Right cardiac atrium (tissue), 5 donors: Measurements from ENCODE around the gene C12orf42. TPM values are rescaled to one million over a fixed set of nuclear protein-coding genes. Genes with fewer than 3 reads are reported as not detected.

Experiments
- ATAC-seq, 2 donors: fragments of 200-7000 bp; cut with Tn5 transposase; one replicate each; pipeline versions ENCODE4 v1.8.0 to v1.9.1; 2020; ENCODE audit warnings: moderate library complexity in 2 of 2, mild to moderate bottlenecking in 1 of 2
- DNase-seq, 3 donors: peaks; one replicate each; pipeline ENCODE4 v3.0.0-alpha.2; 2020
- H3K27ac ChIP-seq: one replicate; pipeline ENCODE4 v1.5.1; 2013; ENCODE audit warnings: mild to moderate bottlenecking, low read length, control low read depth, moderate library complexity
- H3K27me3 ChIP-seq: one replicate; pipeline ENCODE4 v1.6.1; 2013; ENCODE audit not compliant: control insufficient read depth, insufficient read depth
- H3K4me1 ChIP-seq: one replicate; pipeline ENCODE4 v1.6.1; 2013; ENCODE audit warnings: low read length; ENCODE audit not compliant: control insufficient read depth, insufficient read depth
- H3K4me3 ChIP-seq: one replicate; pipeline ENCODE4 v1.5.1; 2013; ENCODE audit warnings: low read length, control low read depth
- H3K9me3 ChIP-seq: one replicate; pipeline ENCODE4 v1.6.1; 2013; ENCODE audit warnings: low read length; ENCODE audit not compliant: control insufficient read depth
- WGBS: extraction: QIAGEN DNeasy Blood & Tissue Kit; methylation state at CpG from one replicate; pipeline ENCODE4 v1.1.7; 2013; 5-methylcytosine and 5-hydroxymethylcytosine counted together
- intact Hi-C, 4 donors: fragments of 100-400 bp; cut with DNase I; formaldehyde crosslinking; loops; one replicate each; pipeline versions ENCODE4 v1.11.0 to v1.14.0; 2022 to 2023
- polyA plus RNA-seq: library from polyadenylated mRNA; stranded (reverse); fragments of 200-250 nt; gene quantifications from one replicate; pipeline ENCODE4 v1.2.3, GENCODE V29; 2013
- total RNA-seq, 4 donors: library from RNA; stranded (reverse); fragmentation: NEBNext Ultra II Directional; extraction: Animal tissue kit (Norgen Biotek cat#: 25700); gene quantifications; one replicate each; pipeline ENCODE4 v1.2.1, GENCODE V29; 2021
- donor health status: healthy with polysubstance abuse.
- donor health status: DM: no; HTN: yes; CAD: no.
- donor health status: DM: no; HTN: no; CAD: no.
- donor health status: DM: no; HTN: yes; CAD: no; lungs with severe emphysema.
- donor health status: DM: yes; HTN: yes; CAD: no.

Gene C12orf42
- total and polyA plus RNA-seq, 5 donors, result not detected

DNA sequence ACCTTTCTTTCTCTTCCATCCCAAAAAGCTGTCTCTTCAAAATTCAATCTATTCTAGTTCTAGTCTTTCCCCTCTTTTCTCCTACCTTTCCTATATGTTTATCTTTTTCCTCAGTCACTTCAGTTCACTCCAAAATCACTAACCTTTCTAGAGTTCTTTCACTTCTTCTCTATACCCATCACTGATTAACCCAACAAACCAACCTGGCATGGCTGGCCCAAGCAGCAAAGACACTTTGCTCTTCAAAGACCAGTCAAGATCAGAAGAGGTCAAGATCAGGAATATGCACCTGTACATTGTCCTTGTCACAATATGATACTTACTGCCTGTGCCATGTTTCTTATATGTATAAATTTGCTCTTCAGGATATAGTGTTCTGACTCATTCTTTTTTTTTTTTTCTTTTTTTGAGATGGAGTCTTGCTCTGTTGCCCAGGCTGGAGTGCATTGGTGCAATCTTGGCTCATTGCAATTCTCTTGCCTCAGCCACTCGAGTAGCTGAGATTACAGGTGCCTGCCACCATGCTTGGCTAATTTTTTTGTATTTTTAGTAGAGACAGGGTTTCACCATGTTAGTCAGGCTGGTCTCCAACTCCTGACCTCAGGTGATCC is 112.9 kb downstream of the C12orf42 start:
- Histone ChIP-seq H3K27ac (no peak overlapping the region), H3K4me1 (no peaks in the 10 kb centered on the region), H3K9me3 (no peaks in the 10 kb centered on the region), H3K4me3 (no peak overlapping the region), H3K27me3 (no peaks in the 10 kb centered on the region)
- 42% methylated on average over 1 of the region's 1 CpG for WGBS
- intact Hi-C loops, result no loop called here
- no peak for DNase-seq
- ATAC-seq, result no peak

DNA sequence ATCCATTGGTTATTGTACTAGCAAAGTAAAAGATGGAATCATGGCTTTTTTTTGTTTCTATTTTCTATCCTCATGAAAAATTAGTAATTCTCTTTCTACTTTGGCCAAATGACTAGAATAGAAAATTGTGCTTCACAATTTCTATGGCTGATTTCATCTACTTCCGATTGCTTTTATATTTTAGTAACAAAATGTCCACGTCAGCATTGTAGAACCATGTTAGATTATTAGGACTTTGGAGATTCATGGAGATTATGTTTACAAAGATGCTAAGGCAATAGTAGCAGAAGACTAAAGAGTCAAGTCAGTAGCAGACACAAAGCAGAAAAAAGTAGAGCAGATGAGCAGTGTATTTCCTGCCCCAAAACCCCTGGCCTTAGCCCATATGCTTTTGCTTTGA is 113.6 kb downstream of the C12orf42 start:
- Histone ChIP-seq H3K9me3 (no peaks in the 10 kb centered on the region), H3K4me3 (no peak overlapping the region), H3K27ac (no peak overlapping the region), H3K27me3 (no peaks in the 10 kb centered on the region), H3K4me1 (no peaks in the 10 kb centered on the region)
- WGBS, result 82% methylated on average over 2 of the region's 2 CpGs
- intact Hi-C loops, result no loop called here
- ATAC-seq (no peak), DNase-seq (no peak)

GRCh38 chr12:103379670-103380069 is 116.1 kb downstream of the C12orf42 start:
- no peaks in the 10 kb centered on the region for H3K27me3 ChIP-seq
- no peaks in the 10 kb centered on the region for H3K9me3 ChIP-seq
- 65% methylated on average over 6 of the region's 6 CpGs for WGBS
- no peak overlapping the region for H3K4me3 ChIP-seq
- intact Hi-C loops, result no loop called here
- no peak for DNase-seq
- ATAC-seq, result no peak
- no peak overlapping the region for H3K27ac ChIP-seq
- no peaks in the 10 kb centered on the region for H3K4me1 ChIP-seq

- WGBS, result 82% methylated on average over 4 of the region's 4 CpGs
- ATAC-seq (no peak), DNase-seq (no peak)
- Histone ChIP-seq H3K27me3 (no peaks in the 10 kb centered on the region), H3K4me1 (no peaks in the 10 kb centered on the region), H3K4me3 (no peak overlapping the region), H3K27ac (no peak overlapping the region), H3K9me3 (no peaks in the 10 kb centered on the region)
- intact Hi-C loops, result no loop called here
Observed at GRCh38 chr12:103373088-103373523, 122.7 kb downstream of the C12orf42 start.

- H3K27me3 ChIP-seq, result no peaks in the 10 kb centered on the region
- no peak for ATAC-seq
- H3K4me1 ChIP-seq, result no peaks in the 10 kb centered on the region
- no peaks in the 10 kb centered on the region for H3K9me3 ChIP-seq
- H3K27ac ChIP-seq, result no peak overlapping the region
- H3K4me3 ChIP-seq, result no peak overlapping the region
- intact Hi-C loops, result no loop called here
- DNase-seq, result no peak
- WGBS, result 92% methylated on average over 1 of the region's 1 CpG
Observed at GRCh38 chr12:103369929-103370328, 125.8 kb downstream of the C12orf42 start.

DNA sequence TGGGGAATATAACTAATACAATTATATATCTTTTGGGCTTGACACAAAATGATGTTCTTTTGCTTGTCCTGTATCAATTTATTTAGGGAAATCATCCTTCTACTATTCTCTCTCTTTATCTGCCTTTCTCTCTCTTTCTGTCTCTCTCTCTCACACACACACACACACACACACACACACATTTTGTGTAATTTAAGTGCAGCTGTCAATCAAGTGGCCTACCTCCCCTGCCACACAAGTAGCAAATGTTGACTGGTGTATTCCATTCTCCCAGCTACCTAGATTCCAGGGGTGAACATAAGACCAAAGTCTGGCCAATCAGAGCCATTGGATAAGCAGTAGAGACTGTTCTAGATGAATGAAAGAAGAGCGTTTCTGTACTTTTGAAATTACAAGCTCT is 127.6 kb downstream of the C12orf42 start:
- no peaks in the 10 kb centered on the region for H3K4me1 ChIP-seq
- H3K9me3 ChIP-seq, result no peaks in the 10 kb centered on the region
- WGBS, result 89% methylated on average over 1 of the region's 1 CpG
- no peak overlapping the region for H3K4me3 ChIP-seq
- DNase-seq (no peak), ATAC-seq (no peak)
- H3K27ac ChIP-seq, result no peak overlapping the region
- intact Hi-C loops, result no loop called here
- H3K27me3 ChIP-seq, result no peaks in the 10 kb centered on the region

DNA sequence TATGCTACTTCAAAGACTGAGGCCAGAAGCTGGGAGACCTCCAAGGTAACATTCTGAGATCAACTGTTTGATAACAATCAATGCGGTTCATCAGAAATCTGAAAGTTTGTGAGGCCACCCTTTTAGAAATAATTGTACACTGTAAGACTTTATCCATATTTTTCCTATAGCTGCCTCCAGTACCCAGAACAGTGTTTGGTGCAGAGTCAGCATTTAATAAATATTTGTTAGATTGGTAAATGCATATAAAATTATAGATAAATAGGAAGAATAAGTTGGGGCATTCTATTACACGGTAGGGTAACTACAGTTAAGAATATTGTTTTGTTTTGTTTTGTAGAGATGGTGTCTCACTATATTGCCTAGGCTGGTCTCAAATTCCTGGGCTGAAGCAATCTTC is 141.4 kb downstream of the C12orf42 start:
- H3K9me3 ChIP-seq, result no peaks in the 10 kb centered on the region
- intact Hi-C loops, result no loop called here
- ATAC-seq, result no peak
- DNase-seq, result no peak
- no peaks in the 10 kb centered on the region for H3K4me1 ChIP-seq
- 71% methylated on average over 2 of the region's 2 CpGs for WGBS
- no peak overlapping the region for H3K4me3 ChIP-seq
- H3K27me3 ChIP-seq, result no peaks in the 10 kb centered on the region
- no peak overlapping the region for H3K27ac ChIP-seq

DNA sequence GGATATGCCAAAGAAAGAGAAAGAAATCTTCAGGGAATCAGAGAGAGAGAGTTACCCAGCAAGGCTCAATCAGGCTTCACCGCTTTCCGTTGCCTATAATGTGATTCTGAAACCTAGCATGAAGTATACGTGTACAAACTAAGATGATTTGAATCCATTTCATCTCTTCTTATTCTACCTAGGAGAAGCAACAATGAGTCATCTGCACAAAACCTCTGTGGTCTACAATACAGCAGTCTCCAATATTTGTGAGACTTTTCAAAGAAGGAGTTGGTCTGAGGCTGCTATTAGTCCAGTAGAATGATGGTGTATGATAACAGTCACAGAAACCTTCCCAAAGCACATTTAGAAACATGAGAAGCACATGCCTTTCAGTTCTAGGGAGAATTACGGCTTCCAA is 141.9 kb downstream of the C12orf42 start:
- WGBS, result 82% methylated on average over 4 of the region's 4 CpGs
- Histone ChIP-seq H3K27me3 (no peaks in the 10 kb centered on the region), H3K9me3 (no peaks in the 10 kb centered on the region), H3K4me3 (no peak overlapping the region), H3K27ac (no peak overlapping the region), H3K4me1 (no peaks in the 10 kb centered on the region)
- no peak for ATAC-seq
- intact Hi-C loops, result no loop called here
- DNase-seq, result no peak

DNA sequence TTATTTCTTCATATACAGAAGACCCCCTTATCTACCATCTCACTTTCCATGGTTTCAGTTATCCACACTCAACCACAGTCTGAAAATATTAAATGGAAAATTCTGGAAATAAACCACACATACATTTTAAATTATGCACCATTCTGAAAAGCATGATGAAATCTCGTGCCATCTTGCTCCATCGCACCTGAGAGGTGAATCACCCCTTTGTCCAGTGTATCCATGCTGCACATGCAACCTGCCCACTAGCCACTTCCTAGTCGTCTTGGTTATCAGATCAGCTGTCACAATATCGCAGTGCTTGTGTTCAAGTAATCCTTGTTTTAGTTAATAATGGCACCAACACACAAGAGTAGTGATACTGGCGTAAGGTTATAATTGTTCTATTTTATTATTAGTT is 145.7 kb downstream of the C12orf42 start:
- WGBS, result 79% methylated on average over 5 of the region's 5 CpGs
- Histone ChIP-seq H3K9me3 (no peaks in the 10 kb centered on the region), H3K27ac (no peak overlapping the region), H3K27me3 (no peaks in the 10 kb centered on the region), H3K4me3 (no peak overlapping the region), H3K4me1 (no peaks in the 10 kb centered on the region)
- intact Hi-C loops, result no loop called here
- DNase-seq, result no peak
- ATAC-seq, result no peak

GRCh38 chr12:103348935-103349334 is 146.8 kb downstream of the C12orf42 start:
- WGBS, result 78% methylated on average over 1 of the region's 1 CpG
- H3K4me3 ChIP-seq, result no peak overlapping the region
- no peaks in the 10 kb centered on the region for H3K27me3 ChIP-seq
- DNase-seq (no peak), ATAC-seq (no peak)
- H3K4me1 ChIP-seq, result no peaks in the 10 kb centered on the region
- intact Hi-C loops, result no loop called here
- no peak overlapping the region for H3K27ac ChIP-seq
- H3K9me3 ChIP-seq, result no peaks in the 10 kb centered on the region

- Histone ChIP-seq H3K4me1 (no peaks in the 10 kb centered on the region), H3K9me3 (no peaks in the 10 kb centered on the region), H3K4me3 (no peak overlapping the region), H3K27ac (no peak overlapping the region), H3K27me3 (no peaks in the 10 kb centered on the region)
- no peak for ATAC-seq
- intact Hi-C loops, result no loop called here
- DNase-seq, result no peak
Observed at GRCh38 chr12:103336940-103337339, 158.8 kb downstream of the C12orf42 start.

DNA sequence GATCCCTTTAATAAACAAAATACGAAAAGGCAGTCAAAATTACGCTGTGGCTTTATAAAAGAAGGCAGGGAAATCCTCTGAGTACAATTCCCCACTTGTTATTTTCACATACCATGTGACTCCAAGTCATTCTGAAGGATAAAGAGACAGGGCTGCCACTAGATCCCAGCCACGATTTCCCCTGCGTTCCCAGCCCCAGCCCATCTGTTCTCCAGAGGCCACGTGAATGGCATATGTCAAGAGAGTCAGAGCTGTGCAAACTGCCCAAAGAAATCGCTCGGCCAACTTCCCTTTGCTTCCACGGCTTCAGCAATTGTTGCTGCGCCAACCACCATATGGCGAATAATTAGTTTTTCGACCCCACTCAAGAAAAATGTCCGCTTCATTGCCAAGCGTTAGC is 161.3 kb downstream of the C12orf42 start:
- H3K4me3 ChIP-seq, result no peak overlapping the region
- intact Hi-C loops, result no loop called here
- no peak overlapping the region for H3K27ac ChIP-seq
- no peaks in the 10 kb centered on the region for H3K4me1 ChIP-seq
- 63% methylated on average over 13 of the region's 13 CpGs for WGBS
- no peaks in the 10 kb centered on the region for H3K9me3 ChIP-seq
- H3K27me3 ChIP-seq, result no peaks in the 10 kb centered on the region
- no peak for ATAC-seq
- DNase-seq, result no peak
